Fibroblast of skin of abdomen (primary cell): ENCODE results near the gene PNMA6E.

ENCODE experiments used
- DNase-seq: peaks from one replicate; pipeline ENCODE4 v3.0.0-alpha.2; 2013

Gene PNMA6E

DNA sequence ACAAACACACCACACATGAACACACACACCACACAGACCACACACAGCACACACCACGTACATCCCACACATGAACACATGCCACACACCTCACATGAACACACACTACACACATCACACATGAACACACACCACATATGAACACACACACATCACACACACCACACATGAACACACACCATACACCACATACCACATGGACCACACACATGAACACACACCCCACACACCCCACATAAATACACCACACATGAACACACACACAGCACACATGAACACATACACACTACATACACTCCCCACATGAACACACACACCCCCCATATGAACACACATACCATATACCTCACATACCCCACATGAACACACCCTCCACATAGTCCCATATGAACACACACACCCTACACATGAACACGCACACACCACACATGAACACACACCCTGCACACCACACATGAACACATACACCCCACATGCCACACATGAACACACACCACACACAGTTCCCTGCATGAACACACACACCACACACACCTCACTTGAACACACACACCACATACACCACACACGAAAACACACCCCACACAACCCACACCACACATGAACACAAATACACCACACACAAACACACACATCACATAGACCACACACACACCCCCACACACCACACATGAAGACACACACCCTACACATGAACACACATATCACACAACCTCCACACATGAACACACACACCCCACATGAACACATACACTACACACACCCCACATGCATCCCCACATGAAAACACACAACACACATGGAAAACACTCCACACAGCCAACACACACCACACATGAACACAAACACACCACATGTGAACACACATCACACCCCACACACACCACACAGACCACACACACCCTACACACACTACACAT lies 18.3 kb downstream of the PNMA6E start:
- no peak for DNase-seq

GRCh38 chrX:153381684-153382532 lies 19.2 kb downstream of the PNMA6E start:
- peak; percentile 64 for DNase-seq

GRCh38 chrX:153380691-153381090 lies 20.5 kb downstream of the PNMA6E start:
- no peak for DNase-seq

- DNase-seq: no peak
These were observed 21.1 kb downstream of the PNMA6E start for GRCh38 chrX:153379971-153380581.

DNA sequence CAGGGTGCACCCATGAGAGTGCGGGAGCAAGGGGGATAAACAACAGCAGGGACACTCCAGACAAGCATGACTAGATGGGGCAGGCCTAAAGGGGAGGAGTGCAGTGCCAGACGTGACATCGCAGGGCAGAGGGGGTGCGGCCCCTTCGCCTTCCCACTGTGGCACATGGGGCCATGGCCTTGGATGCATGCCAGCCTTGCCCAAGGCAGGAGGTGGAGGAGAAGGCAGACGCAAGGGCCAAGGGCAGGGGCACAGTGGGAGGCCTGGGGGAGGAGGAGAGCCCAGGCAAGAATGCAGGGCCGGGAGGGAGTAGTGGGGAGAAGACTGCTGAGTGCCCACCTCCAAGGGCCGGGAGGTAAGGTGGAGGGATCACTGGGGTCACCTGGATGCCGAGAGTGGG lies 21.6 kb downstream of the PNMA6E start:
- DNase-seq: no peak

DNA sequence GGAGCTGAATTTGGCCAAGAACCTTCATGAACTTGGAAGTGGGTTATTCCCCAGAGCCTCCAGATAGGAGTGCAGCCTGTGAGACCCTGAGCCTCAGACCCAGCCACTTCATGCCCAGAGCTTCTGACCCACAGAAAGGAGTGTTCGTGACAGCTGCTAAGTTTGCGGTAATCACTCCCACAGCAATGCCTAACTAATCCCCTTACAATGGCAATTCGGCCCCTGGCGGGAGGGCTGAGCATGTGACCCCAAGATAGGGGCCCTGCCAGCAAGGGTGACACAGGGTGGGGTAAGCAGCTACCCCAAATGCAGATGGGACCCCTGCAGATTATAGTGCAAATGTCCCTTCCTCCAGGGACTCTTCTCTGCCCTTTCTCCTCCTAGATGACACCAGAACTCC lies 22.5 kb downstream of the PNMA6E start:
- no peak for DNase-seq

DNA sequence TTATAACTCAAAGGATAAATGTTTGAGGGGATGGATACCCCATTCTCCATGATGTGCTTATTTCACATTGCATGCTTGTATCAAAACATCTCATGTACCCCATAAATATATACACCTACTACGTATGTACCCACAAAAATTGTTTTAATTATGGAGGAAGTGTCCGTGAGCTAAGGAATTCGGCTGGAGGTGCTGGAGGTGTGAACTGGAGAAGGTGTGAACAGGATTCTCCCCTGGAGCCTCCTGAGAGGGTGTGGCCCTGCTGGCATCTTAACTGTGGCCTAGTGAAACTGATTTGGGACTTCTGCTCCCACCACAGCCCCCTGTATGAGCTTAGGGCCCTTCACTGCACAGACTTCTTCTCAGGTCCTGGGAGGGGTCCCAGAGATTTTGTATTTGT lies 23.4 kb downstream of the PNMA6E start:
- no peak for DNase-seq

DNA sequence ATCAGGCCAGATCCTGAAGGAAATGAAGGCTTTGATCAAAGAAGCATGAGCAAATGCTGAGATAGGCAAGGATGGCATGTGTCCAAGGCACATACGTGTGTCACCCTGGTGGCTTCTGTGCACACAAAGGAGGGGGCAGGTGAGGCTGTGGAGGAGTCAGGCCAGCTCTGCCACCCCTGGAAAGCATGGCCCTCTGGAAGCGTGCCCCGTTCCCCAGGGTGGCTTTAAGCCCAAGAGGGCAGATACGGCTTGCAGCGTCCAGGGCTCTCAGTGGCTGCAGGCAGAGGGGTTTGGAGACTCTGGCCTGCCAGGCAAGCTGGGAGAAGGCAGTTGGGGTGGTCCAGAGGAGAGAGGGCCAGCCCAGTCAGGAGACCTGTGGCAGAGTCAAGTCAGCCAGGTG lies 25.6 kb downstream of the PNMA6E start:
- no peak for DNase-seq

- DNase-seq: no peak
These were observed 26.7 kb downstream of the PNMA6E start for GRCh38 chrX:153374426-153374825.

DNA sequence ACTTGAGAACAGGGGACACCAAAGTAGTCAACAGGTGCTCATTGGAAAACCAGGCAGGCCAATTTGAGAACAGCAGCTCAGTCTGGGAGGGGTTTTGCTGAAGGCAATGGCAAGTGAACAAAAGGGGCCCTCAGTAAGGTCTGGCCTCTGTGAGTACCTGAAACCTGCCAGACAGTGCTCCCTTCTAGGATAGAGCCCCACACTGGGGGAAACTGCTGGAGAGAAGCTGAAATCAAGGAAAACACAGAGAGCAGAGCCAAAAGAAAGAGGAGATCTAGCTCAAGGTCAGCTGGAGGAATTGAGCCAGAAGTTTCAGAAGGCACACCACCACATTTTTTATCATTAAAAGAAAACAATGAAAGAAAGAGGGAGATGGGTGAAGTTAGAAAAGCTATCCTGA lies 28.2 kb downstream of the PNMA6E start:
- DNase-seq: no peak

DNA sequence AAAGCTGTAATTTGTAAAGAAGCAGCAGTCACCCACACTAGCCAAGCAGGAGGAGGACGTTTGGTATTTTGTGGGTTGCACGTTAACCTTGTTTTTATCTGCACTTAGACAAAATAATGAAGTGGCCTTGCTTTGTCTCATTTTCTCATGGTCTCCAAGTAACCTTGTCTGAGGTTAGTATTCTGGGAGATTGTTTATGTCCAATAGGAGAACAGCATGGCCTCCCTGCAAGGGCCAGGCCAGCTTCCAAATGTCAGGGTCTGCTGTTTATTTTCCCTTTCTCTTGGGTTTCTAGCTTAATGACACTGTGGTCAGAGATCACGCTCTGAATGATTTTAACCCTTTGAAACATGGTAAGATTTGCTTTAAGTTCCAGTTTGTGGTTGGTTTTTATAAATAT lies 29.9 kb downstream of the PNMA6E start:
- DNase-seq: no peak

DNA sequence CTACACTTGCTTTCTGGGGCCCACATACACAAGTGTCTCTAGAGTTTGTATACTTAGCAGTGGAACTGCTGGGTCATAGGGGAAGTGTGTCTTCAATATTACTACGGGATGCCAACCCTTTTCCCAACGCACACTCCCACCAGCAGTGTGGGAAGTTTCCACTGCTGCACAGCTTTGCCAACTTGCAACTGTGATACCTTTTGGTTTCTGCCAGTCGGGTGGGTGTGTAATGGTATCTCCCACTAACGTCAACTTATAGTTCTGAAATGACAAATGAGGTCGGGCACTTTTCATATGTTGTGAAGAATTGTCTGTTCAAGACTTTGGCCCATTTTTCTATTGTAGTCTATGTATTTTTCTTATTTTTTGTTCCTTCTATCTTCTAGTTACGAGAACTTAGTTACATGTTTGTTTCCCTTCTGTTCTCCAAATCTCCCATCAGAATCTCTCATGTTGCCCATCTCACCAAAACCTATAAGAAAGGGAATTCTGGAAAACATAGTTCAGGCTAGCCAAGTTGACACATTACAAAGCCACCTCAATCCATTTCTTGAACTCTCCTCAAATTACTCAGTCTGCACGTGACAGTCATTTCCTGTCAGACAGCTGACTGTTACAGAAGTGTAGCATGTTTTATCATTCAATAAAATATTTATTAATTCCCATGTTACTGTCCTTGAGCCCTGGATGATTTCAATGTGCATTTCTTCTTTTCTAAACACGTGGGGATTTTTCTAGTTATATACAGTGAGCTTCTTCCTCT lies 30.7 kb downstream of the PNMA6E start:
- DNase-seq: no peak

DNA sequence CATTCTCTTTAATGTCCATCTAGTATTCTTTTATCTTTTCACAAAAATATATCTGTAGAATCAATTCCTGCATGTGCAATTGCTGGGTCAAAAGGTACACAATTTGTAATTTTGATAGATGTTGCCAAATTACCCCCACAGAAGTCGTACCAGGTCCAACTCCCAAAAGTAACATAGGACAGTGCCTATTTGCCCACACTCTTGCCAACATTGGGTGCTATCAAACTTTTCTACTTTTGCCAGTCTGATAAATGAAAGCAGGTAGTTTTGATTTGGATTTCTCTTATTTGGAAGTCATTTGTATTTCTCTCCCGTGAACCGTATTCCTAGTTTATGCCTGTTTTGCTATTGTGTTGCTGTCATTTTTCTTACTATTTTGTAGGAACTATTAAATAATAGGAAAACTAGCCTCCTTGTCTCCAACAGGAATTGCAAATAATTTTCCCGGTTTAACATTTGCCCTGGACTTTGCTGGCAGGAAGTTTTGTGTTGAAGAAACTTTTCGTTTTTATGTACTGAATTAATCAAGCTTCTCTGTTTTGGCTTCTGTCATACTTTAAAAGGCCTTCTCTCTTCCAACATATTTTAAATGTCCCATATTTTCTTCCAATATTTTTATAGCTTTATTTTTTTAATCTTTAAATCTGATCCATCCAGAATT lies 34.1 kb downstream of the PNMA6E start:
- DNase-seq: no peak

DNA sequence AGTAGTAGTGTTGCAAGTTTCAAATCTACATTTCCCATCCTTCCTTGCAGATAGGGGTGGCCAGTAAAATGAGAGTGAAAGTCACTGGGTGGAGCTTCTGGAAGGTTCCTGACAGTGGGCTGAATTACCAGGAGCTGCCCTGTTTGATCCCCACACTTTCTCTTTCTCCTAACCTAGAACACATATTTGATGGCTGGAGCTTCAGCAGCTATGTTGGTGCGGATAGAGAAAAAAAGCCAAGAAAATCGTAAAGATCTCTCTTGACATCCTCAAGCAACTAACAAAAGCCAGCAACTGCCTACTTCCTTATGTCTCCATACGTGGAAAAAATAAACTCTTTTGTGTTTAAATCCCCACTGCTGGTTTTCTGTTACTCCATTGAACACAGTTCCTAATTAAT lies 35.0 kb downstream of the PNMA6E start:
- no peak for DNase-seq

- no peak for DNase-seq
These were observed 35.5 kb downstream of the PNMA6E start for GRCh38 chrX:153365670-153366069.

DNA sequence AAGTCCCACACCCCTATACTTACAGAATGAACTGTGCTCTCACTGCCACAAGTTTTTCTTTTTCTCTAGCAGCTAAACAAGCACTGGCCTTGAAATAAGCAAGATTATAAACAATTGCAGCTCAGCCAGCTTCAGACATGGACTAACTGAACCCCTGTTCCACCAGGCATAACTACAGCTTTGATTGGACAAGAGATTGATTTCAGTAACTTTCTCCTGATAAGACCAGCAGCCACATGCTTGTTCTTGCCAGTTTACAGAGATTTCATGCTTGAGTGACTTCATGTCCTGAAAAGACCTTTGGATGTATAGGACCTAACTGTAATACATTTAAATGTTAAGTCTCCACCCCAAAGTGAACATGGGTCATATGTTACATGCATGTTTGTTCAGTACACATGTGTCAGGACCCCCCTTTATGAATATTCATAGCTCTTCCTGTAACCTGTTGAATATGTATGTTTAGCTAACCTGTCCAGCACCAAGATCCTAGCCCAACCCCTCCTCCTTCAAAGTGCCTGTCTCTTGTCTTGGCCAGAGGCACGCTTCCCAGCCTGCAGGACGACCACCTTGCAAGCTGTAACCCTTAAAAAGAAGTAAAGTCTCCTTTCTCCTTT lies 39.3 kb downstream of the PNMA6E start:
- DNase-seq: no peak

- DNase-seq: no peak
These were observed 43.3 kb downstream of the PNMA6E start for GRCh38 chrX:153357877-153358276.

- DNase-seq: no peak
These were observed 47.7 kb downstream of the PNMA6E start for GRCh38 chrX:153353416-153353815.

DNA sequence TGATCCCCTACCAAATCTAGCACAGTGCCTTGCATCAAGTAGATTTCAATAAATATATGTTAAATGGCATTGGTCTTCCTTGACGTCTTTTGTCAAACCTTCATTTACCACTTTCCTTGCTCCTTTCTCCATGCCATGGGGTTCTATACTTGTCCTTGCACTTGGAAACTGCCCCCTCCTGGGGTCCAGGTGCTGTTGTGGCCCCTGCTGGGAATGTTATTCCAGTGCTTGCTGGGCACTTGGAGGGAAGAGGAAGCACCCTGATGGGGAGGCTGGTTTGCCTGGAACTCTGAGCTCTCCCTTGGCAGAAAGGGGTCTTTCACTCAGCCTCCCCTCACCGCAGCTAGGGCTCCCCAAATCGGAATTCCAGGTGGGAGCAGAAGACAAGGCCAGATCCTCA lies 48.3 kb downstream of the PNMA6E start:
- DNase-seq: no peak

DNA sequence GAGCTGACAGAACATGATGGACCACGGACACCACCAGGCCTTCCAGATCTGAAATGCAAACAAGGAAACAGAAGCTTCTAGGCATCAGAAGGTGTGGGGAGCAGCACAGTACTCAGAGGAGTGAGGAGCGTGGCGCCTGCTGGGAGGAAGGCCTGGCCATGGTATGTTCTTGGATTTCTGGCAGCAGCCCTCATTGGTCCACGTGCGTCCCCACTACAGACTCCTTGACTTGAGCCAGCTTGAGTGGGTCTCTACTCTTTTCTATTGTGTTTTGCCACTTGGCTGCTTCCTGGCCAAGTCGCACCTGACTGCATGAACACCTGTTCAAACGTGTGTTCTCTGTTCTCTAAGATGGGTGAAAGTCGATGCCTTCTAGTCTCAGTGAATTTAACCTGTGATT lies 49.2 kb downstream of the PNMA6E start:
- DNase-seq: no peak

DNA sequence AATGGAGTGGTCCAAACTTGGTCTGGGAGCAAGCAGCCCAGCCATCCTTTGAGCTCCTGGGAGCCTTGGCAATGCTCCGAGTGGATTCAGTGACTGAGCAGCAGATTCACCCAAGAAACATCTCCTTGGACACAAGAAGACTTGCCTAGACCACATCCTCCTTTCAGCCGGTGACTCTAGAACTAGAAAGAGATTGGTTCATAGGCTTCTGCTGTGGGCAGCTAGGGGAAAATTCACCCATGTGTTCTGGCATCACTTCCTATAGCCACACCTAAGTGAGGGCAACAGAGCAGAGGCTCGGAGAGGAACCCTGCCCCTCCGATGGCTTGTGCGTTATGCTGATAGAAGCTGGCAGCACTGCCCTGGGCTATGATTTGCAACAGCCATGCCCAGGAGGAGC lies 51.2 kb downstream of the PNMA6E start:
- DNase-seq: no peak

GRCh38 chrX:153348421-153348820 lies 52.7 kb downstream of the PNMA6E start:
- no peak for DNase-seq
